RPMI7951 (cell line): Measurements from ENCODE around the gene TBC1D1. TPM values are rescaled to one million over a fixed set of nuclear protein-coding genes. Genes with fewer than 3 reads are reported as not detected.

ENCODE experiments used
- DNase-seq: peaks from one replicate; pipeline ENCODE4 v3.0.0-alpha.2; 2012; ENCODE audit warnings: low read depth
- total RNA-seq: library from RNA; depleted of rRNA; stranded (reverse); fragments of >200 nt; shearing (Covaris generic); gene quantifications from 2 replicates; pipeline ENCODE4 v1.2.3, GENCODE V29; 2014

Gene TBC1D1
- total RNA-seq, 1 experiment from 2014 or later: 68.2 TPM

GRCh38 chr4:38124961-38125360 is 234.1 kb downstream of the TBC1D1 start:
- no peak for DNase-seq

DNA sequence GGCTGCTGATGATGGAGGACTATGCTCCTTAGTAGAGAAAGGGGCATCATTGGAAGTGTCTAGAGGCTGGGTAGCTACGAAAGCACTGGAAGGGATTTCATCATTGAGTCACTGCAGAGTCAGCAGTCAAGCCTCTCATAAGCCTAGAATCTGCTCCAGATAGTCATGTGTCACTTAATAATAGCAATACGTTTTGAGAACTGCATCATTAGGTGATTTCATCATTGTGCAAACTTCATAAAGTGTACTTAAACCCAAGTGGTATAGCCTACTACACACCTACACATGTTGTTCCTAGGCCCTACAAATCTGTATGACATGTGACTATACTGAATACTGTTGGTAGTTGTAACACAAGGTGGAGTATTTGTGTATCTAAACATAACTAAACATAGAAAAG is 234.9 kb downstream of the TBC1D1 start:
- no peak for DNase-seq

DNA sequence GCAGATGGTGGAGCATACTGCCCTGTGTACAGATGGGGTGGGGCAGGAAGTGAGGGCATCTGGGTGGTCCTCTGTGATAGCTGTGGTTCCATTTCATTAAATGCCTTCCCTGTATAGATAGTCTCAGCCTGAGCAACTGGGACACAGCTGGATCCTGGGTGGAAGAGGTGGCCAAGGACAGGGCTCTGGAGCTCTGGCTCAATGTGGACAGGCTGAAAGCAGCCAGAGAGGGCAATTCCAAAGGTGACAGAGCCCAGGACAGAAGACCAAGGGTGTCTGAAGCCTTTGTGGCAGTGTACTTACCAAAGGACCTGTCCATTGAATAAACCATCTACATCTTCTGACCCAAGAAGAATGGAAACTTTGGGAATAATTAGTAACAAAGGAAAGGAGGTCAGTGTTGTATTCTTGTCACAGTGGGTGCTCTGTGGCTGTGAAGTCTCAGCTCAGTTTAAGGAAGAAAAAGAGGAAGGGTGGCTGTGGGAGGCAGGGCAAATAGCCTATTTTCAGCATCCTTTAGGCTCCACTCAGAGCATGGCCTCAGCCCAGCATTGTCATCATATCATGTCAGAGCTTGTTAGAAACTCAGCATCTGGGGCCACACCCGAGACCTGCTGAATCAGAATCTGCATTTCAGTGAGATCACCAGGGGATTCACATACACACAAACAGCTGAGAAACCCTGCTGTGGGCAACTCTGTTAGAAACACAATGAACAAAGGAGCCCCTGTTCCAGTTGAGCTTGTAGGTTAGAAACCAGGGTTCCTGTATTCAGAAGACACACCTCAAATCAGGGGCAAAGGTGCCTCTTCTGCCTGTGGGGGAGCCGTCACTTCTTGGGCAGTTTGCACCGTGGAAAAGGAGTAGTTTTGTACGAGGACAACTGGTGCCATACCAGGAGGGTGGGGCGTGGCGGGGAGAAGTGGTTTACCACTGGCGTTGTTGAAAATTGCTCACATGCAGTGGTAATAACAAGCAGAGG is 237.9 kb downstream of the TBC1D1 start:
- DNase-seq: peak; percentile 45

DNA sequence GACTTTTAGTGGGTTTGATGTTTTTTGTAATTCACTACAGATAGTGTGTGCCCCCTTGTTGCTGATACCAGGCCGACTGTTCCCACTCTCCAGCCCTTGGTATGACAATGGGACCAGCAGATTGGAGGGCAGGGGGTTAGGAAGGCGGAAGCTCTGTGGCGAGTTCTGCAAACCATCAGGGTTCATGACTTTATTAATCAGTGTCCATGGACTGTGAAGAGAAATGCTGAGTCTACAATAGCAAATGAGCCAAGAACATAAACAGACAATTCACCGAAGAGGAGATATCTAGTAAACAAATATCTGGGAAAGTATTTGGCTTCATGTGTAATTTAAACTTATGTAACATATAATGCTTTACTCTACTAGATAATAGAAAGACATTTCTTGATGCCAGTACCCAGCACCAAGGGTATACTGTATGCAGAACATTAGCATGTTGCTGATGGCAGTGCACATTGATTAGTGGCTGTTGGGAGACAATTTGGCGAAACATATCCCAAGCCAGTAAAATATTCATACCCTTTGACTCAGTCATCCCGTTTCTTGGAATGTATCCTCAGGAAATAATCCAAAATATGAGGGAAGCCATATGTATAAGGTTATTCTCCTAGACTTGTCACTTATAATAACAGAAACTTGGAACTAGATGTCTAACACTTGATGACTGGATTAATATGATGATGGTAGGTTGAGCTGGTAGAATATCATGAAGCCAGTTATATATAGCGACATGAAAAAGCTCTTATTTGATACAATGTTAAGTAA is 238.8 kb downstream of the TBC1D1 start:
- no peak for DNase-seq

DNA sequence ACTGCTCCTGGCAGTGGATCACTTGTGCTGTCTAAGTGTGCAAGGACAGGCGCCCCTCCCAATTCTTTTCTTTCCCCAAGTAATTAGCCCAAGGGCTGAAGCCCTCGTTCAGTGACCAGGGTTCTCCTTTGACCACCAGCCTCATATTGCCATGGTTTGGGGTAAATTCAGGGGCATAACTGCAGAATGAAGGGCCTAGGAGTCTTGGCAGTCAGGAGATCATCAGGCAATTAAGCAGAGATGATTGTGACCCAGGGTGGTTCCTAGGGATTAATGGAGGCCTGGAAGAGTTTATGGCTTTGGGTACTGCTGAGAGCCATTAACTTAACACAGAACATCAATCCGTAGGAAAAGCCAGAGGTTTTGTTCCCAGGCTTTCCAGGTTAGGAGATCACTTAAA is 240.0 kb downstream of the TBC1D1 start:
- no peak for DNase-seq

- DNase-seq: peak; percentile 31
Observed at GRCh38 chr4:38131371-38132091, 240.6 kb downstream of the TBC1D1 start.

DNA sequence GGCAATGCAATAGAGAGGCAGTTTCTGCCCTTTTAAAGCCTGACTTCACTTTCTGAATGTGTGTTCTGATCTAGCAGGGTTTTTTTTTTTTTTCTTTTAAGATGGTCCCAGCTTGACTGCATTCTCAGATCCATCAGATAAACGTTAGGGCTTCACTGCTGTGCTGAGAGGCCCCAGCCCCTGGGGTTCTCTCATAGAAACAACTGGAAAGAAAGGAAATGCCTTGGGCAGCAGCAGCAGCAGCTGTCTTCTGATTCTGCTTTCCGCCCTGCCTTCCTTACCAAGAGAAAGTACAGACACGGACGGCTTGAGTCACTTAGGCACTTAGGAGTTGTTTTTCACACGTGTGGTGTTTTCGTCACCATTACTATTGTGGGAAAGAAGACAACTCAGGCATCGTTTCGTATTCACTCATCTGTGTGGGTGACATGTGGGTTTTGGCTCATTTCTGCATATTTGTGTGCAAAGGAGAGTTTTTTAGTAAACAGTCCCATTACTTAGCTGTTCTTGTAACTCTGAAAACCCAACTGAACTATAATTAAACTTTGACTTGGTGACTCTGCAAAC is 241.3 kb downstream of the TBC1D1 start:
- peak; percentile 91 for DNase-seq

DNA sequence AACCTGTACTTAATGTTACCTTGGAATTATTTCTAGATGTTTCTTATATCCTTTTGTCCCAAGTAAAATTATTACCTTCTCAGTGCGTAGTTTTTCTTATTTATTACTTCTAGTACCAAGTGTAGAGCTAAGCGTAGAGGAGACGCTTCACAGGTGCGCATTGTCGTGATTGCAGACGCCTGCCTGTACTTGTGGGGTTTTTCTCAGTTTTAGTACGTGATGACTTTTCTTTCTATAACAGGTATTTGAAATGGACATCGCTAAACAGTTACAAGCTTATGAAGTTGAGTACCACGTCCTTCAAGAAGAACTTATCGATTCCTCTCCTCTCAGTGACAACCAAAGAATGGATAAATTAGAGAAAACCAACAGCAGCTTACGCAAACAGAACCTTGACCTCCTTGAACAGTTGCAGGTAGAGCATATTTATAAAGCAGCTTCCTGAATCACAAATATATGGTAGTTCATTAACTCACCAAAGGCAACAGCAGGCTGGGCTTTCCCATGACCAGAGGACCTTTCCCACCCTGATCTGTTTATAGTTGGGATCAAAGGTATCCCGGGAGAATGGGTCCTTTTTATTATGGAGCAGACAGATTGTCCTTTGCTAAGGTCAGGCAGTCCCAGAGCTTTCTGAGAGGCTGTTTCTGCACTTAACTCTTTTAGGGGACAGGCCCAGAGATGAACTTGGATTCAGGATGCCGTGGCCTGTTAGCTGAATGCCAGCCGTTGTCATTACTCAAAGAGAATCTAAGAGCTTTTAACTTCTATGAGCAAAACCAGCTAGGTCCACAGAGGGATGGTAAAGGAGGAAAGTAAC is 242.2 kb downstream of the TBC1D1 start:
- DNase-seq: no peak

DNA sequence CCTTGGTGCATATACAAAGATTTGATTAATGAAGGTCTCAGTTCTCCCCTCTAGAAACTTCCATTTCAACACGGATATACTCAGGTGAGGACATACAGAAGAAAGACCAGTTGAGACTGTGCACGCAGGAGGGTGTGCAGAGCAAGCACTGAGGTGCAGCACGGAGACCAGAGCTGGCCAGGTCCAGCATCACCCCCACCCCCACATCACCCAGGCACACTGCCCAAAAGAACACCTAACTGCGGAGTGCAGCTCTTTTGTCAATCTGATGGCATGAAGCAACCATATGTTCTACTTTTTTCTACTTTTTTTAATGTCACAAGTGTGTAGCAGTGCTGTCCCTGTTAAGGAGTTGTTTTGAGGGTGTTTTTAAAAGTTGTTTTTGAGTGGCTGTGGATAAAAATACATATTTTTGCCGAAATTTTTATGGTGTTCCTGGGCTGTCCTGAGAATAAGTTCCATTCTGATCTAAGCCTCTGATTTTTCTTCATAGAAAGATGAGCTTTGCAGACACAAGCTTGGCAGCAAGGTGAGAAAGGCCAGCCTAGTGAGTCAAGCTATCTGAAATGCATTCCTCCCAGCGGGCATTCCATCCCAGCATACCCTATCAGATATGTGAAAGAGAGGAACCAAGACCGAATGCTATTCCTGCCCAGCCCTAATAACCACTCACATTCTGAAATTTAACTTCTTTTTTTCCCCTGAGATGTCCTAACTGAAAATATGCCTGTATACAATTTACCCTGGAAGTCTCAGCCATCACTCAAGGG is 243.0 kb downstream of the TBC1D1 start:
- no peak for DNase-seq

DNA sequence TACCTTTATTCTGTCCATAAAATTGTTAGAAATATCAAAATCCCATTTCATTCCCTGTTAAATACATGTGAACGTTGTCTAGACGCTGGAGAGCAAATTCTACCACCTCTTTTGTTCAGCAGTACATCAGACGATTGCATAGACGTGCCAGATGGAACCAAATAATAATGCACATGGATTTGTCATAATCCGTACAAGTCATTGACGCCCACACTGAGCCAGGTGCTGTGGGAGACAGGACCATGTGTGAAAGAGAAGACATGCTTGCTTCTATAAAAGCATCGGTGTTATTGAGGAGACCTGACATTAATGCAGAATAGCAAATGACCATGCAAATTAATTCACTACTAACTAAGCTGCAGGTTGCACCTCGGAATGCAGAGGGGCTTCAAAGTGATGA is 244.3 kb downstream of the TBC1D1 start:
- DNase-seq: no peak

- DNase-seq: no peak
Observed at GRCh38 chr4:38136604-38137003, 245.7 kb downstream of the TBC1D1 start.

GRCh38 chr4:38137080-38137479 is 246.2 kb downstream of the TBC1D1 start:
- no peak for DNase-seq

DNA sequence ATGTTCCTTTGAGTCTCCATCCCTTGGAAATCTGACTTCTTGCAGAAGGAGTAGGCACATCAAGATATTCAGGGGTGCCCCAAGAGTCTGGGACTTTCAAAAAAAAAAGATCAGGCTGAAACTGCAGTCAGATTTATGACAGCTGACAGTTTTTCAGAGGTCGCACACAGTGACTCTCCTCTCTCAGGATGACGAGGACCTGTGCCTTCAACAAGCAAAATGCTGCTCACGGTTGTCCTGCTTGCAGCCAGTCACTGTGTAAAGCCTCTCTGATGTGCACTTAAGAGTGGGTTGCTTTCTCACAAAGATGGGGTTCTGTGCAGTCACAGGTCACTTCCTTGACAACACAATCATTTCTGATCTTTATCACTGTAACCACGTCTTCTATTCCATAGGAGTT is 247.5 kb downstream of the TBC1D1 start:
- DNase-seq: no peak

- no peak for DNase-seq
Observed at GRCh38 chr4:38139187-38139586, 248.3 kb downstream of the TBC1D1 start.

DNA sequence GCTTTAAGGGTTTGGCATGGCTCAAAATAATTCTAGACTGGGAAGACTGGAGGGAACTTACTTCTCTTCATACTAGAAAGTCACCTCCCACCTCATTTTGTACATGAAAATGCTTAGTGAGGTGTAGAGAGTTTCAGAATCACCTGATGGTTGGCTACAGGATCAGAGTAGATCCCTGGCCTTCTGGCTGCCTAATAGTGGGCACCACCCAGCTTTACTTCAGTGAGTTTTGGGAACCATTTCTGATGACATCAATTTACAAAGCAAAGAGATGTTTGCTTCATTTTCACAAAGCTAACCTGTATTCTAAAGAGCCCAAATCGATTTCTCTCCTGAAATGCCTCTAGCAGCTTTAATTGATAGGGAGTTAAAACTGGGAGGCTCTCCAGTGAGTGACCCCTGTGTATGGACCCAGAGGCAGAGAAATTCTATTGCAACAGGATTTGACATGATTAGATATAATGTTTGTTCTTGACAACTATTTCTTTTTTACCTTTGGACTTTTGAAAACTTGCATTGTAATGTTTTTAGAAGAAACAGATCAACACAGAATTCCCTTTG is 249.8 kb downstream of the TBC1D1 start:
- DNase-seq: no peak

DNA sequence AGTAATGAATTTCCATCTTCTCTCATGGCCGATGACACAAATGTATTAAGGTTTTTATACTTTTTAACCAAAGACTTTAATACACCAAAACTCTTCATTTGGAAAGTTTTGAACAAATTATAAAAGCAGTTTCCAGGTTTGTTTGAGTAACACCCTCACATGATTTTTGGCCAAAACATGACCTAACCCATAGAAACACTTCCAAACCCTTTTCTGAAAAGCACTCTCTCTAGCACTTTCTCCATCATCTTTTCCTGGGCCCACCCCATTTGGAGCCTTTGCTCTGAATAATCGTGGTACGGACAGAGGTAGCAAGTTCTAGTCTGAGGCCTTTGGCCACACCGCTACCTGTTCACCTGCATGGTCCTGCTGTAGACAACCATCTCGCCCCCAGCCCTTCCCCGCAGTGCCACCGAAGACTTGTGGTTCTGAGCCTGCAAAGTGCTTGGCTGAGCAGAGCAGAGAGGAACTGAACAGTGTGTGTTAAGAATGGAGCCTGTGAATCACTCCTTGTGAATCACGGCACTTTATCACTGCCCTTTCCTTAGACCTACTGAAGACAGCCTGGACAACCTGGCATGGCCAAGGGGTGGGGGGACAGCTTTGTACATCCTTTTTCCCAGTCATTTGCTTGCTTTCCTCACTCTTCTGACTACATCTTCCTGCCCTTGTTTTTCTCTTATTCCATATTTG is 251.1 kb downstream of the TBC1D1 start:
- DNase-seq: peak; percentile 33

DNA sequence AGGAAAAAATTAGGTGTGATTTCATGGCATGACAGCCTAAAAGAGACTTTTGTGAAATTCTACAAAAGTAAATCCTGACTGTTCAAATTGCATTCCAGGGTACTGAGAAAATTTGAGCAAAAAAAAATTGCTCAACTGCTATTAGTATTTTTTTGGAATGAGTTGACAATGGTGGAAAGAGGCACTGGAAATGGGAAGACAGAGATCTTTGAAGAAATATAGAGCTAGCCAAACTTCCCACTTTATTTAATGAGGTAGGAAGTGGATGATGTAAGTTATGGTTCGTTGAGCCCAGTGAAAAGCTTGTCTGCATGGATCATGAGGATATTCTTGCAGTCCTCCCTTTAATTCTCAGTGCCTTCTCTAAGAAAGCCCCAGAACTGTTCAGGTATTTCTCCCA is 253.1 kb downstream of the TBC1D1 start:
- DNase-seq: no peak

DNA sequence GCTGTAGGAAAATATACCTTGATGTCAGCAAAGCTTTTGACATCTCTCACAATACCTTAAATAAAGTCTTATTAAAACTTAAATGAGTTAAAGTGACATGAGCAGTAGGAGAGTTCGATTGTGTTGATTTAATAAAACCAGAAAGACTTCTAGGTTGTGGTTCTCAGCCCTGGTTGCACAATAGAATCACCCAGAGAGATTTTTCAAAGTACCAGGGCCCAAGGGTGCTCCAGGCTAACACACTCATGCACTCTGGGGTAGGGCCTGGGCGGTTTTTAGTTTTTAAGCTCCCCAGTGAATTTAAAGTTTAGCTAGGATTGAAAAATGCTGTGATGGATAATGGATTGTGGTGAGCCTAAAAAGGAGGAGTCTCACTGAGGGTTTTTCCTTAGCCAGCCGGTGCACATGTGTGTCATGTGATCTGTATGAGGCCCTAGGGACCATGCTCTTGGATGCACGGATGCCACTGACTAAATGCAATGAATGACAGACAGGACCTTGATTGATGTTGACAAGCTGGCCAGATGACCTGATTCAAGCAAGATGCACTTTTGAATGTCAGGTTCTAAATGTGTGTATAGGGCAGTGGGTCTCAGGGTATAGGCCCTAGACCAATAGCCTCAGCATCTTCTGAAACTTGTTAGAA is 254.3 kb downstream of the TBC1D1 start:
- DNase-seq: no peak

GRCh38 chr4:38145741-38146140 is 254.9 kb downstream of the TBC1D1 start:
- DNase-seq: no peak
